Caki2 (cell line): ENCODE results near the gene NRXN2. TPM values are rescaled to one million over a fixed set of nuclear protein-coding genes. Genes with fewer than 3 reads are reported as not detected.

Source experiments
- DNase-seq: peaks from one replicate; pipeline ENCODE4 v3.0.0-alpha.2; 2015; ENCODE audit warnings: low read depth
- in situ Hi-C: cut with HindIII; loops from 2 replicates; pipeline ENCODE4 v1.10.0; 2016; ENCODE audit warnings: low sequenced_read_pairs, low pct_unique_long_range_greater_than_20kb, mixed read lengths
- total RNA-seq: library from RNA; depleted of rRNA; stranded (reverse); fragments of >200 nt; shearing (Covaris generic); gene quantifications from 2 replicates; pipeline ENCODE4 v1.2.3, GENCODE V29; 2014; ENCODE audit warnings: low replicate concordance

NRXN2 gene
- total RNA-seq, 1 experiment from 2014 or later: 2.2 TPM

- in situ Hi-C loops: no loop called here
- no peak for DNase-seq
These were observed 128.6 kb downstream of the NRXN2 start for GRCh38 chr11:64594159-64594939.

- no peak for DNase-seq
- in situ Hi-C loops: no loop called here
These were observed 129.6 kb downstream of the NRXN2 start for GRCh38 chr11:64593156-64594105.

- no peak for DNase-seq
- in situ Hi-C loops: no loop called here
These were observed 130.3 kb downstream of the NRXN2 start for GRCh38 chr11:64592656-64593055.

- in situ Hi-C loops: no loop called here
- no peak for DNase-seq
These were observed 130.8 kb downstream of the NRXN2 start for GRCh38 chr11:64592234-64592615.

- DNase-seq: no peak
- in situ Hi-C loops: no loop called here
These were observed 131.5 kb downstream of the NRXN2 start for GRCh38 chr11:64591257-64592233.

GRCh38 chr11:64590763-64591221, 132.2 kb downstream of the NRXN2 start, which contains the start of gene SLC22A12:
TSS of gene SLC22A12 (plus strand) at chr11:64591220. CDS start at chr11:64591557, 337 bp downstream.
- in situ Hi-C loops: no loop called here
- no peak for DNase-seq

- DNase-seq: no peak
- in situ Hi-C loops: no loop called here
These were observed 134.3 kb downstream of the NRXN2 start for GRCh38 chr11:64588701-64589100.

- in situ Hi-C loops: no loop called here
- DNase-seq: no peak
These were observed 136.6 kb downstream of the NRXN2 start for GRCh38 chr11:64586366-64586765.

GRCh38 chr11:64585150-64585549, 137.8 kb downstream of the NRXN2 start:
- in situ Hi-C loops: no loop called here
- no peak for DNase-seq

- peak; percentile 21 for DNase-seq
- in situ Hi-C loops: no loop called here
These were observed 139.4 kb downstream of the NRXN2 start for GRCh38 chr11:64583296-64584262.

- in situ Hi-C loops: no loop called here
These were observed 140.1 kb downstream of the NRXN2 start for GRCh38 chr11:64582885-64583284.

GRCh38 chr11:64581057-64581523, 141.9 kb downstream of the NRXN2 start:
- DNase-seq: no peak
- in situ Hi-C loops: no loop called here

More at GRCh38 chr11:64582885-64583284, 140.1 kb downstream of the NRXN2 start:
- no peak for DNase-seq

- DNase-seq: no peak
- in situ Hi-C loops: no loop called here
These were observed 142.6 kb downstream of the NRXN2 start for GRCh38 chr11:64580412-64580811.

- in situ Hi-C loops: no loop called here
- DNase-seq: no peak
These were observed 145.8 kb downstream of the NRXN2 start for GRCh38 chr11:64577202-64577601.

GRCh38 chr11:64572143-64572542, 150.9 kb downstream of the NRXN2 start:
- no peak for DNase-seq

GRCh38 chr11:64571410-64572091, 151.4 kb downstream of the NRXN2 start:
- in situ Hi-C loops: no loop called here

More at GRCh38 chr11:64572143-64572542, 150.9 kb downstream of the NRXN2 start:
- in situ Hi-C loops: no loop called here

More at GRCh38 chr11:64571410-64572091, 151.4 kb downstream of the NRXN2 start:
- no peak for DNase-seq
